Pancreas (tissue), 10 donors: ENCODE results near the gene SLC6A13. TPM values are rescaled to one million over a fixed set of nuclear protein-coding genes. Genes with fewer than 3 reads are reported as not detected.
A peak's percentile ranks its signal among the peaks of the same experiment; 100 is the strongest.

ENCODE experiments used
- ATAC-seq, 4 donors: fragments of 200-7000 bp; cut with Tn5 transposase; one replicate each; pipeline versions ENCODE4 v1.8.0 to v1.9.1; 2020; ENCODE audit warnings: mild to moderate bottlenecking in 4 of 4, moderate library complexity in 4 of 4
- DNase-seq, 6 donors: peaks; one replicate each; pipeline ENCODE4 v3.0.0-alpha.2; 2020
- FAIRE-seq: peaks from 2 replicates; lab custom pipeline; 2012; peaks lifted over from hg19 to GRCh38; lab: Jason Lieb, UNC
- H3K27ac ChIP-seq, 4 donors: fragments of 200-600 bp; sonication (generic); 1 replicate in 3 of 4; 2 replicates in 1 of 4; pipeline versions ENCODE4 v1.5.0 to v1.8.0; 2020
- H3K27me3 ChIP-seq, 4 donors: fragments of 200-600 bp; one replicate each; pipeline ENCODE4 v1.8.0; 2021
- H3K36me3 ChIP-seq, 3 donors: fragments of 200-600 bp; sonication (generic) in 1 of 3; one replicate each; pipeline versions ENCODE4 v1.5.0 to v1.8.0; 2020 to 2021
- H3K4me1 ChIP-seq, 3 donors: fragments of 200-600 bp; one replicate each; pipeline ENCODE4 v1.8.0; 2021
- H3K4me3 ChIP-seq, 4 donors: fragments of 200-600 bp; sonication (generic) in 2 of 4; one replicate each; pipeline versions ENCODE4 v1.5.0 to v1.8.0; 2020 to 2021
- H3K9me3 ChIP-seq, 4 donors: fragments of 200-600 bp; one replicate each; pipeline ENCODE4 v1.8.0; 2021
- WGBS, 2 donors: extraction: QIAGEN DNeasy Blood & Tissue Kit; methylation state at CpG; one replicate each; pipeline ENCODE4 v1.1.7; 2013; 5-methylcytosine and 5-hydroxymethylcytosine counted together
- intact Hi-C, 3 donors: fragments of 100-400 bp; cut with DNase I; formaldehyde crosslinking; loops; one replicate each; pipeline versions ENCODE4 v1.11.1 to v1.14.2; 2022
- polyA plus RNA-seq, 2 donors: library from polyadenylated mRNA; stranded (reverse); fragments of 200-250 nt; gene quantifications; one replicate each; pipeline ENCODE4 v1.2.3, GENCODE V29; 2013
- total RNA-seq, 6 donors: library from RNA; stranded (reverse); fragmentation: NEBNext Ultra II Directional in 4 of 6; extraction: Animal tissue kit (Norgen Biotek cat#: 25700) in 4 of 6; gene quantifications; one replicate each; pipeline versions ENCODE4 v1.2.1 to v1.2.4, GENCODE V29; 2021 to 2023
- TF ChIP-seq, protein P1 (sequence below), 4 donors: fragments of 200-600 bp; sonication (generic) in 3 of 4; IDR thresholded peaks; one replicate each; pipeline versions ENCODE4 v1.5.0 to v1.8.0; 2021; ENCODE audit warnings: antibody characterized with exemption in 4 of 4
- donor health status: healthy with polysubstance abuse.
- donor health status: DM: no; HTN: no; CAD: no; lungs with moderate emphysema.
- donor health status: DM: no; HTN: no; CAD: no.
- donor health status: control.
- donor health status: control.
- donor health status: Bipolar disorder and iron deficiency.
- donor health status: DM: yes; HTN: yes; CAD: no.
- donor health status: DM: no; HTN: no; CAD: no.
- donor health status: DM: no; HTN: no; CAD: no.
- donor health status: DM: yes; HTN: yes; CAD: no.

The SLC6A13 gene
- total and polyA plus RNA-seq, 8 donors, result 0.23 to 0.35 (median 0.29) TPM; not detected in 4

DNA sequence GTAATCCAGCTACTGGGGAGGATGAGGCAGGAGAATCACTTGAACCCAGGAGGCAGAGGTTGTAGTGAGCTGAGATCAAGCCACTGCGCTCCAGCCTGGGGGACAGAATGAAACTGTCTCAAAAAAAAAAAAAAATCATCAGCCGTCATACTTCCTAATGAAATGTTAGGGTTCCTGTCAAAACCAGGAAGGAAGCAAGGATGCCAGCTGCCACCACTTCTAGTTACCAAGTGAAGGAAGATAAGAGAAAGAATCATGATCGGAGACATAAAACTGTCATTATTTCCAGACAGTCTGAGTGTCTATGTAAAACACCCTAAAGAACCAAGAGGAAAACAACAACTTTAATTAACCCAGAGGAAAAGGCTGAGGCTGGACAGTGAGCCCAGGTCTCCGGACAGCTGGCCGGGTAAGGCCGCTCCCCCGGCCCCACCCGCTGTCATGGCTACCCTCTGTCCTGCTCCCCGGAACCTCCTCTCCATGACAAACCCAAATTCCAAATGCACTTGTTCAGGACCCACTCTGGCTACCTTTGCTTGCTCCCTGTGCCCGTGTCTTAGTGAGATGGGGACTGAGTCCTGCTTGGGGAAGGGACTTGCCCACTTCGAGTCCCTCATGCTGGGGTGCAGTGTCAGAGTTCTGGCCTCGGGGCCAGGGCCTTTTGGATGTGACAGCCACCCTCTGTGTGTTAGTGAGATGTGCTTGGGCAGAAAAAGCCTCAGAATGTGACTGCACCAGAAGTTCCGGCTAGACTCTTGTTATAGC, 77.6 kb downstream of the SLC6A13 start:
- TF ChIP-seq, protein P1, sequence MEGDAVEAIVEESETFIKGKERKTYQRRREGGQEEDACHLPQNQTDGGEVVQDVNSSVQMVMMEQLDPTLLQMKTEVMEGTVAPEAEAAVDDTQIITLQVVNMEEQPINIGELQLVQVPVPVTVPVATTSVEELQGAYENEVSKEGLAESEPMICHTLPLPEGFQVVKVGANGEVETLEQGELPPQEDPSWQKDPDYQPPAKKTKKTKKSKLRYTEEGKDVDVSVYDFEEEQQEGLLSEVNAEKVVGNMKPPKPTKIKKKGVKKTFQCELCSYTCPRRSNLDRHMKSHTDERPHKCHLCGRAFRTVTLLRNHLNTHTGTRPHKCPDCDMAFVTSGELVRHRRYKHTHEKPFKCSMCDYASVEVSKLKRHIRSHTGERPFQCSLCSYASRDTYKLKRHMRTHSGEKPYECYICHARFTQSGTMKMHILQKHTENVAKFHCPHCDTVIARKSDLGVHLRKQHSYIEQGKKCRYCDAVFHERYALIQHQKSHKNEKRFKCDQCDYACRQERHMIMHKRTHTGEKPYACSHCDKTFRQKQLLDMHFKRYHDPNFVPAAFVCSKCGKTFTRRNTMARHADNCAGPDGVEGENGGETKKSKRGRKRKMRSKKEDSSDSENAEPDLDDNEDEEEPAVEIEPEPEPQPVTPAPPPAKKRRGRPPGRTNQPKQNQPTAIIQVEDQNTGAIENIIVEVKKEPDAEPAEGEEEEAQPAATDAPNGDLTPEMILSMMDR (IDR thresholded peaks at IDR 0.05), result no peak
- H3K4me1 ChIP-seq, result no peaks in the 10 kb centered on the region
- no peak for ATAC-seq
- intact Hi-C loops, result no loop called here
- WGBS, 2 donors, result 70 to 76% methylated on average over 13 of the region's 13 CpGs
- H3K27ac ChIP-seq, result no peak overlapping the region
- no peaks in the 10 kb centered on the region for H3K9me3 ChIP-seq
- H3K4me3 ChIP-seq, result no peak overlapping the region
- peak in 1 of 6 donors; percentile 20 for DNase-seq
- FAIRE-seq, result no peak
- H3K27me3 ChIP-seq, result no peaks in the 10 kb centered on the region
- no peaks in the 10 kb centered on the region for H3K36me3 ChIP-seq

DNA sequence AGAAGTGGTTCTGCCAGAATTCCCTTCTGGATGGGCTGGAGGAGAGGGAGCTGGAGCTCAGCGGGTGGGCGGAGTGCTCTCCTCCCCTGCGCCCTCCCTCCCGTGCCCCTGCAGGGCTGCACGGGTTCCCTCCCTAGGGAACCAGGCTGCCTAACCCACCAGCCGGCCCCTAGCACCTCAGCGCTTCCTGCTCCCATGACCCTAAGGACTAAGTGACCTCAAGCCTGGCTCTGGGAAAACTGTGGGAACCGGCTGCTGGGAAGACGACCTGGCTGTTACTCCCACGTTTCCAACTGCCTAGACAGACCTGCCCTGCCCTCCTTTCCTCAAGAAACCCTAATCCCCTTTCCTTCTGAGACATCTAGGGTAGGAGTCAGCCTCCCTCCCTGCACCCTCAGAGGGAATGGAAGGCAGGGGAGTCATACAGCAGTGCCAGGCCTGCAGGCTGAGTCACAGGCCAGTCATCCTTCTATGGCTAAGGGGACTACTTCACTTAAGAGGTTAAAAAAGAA, 80.2 kb downstream of the SLC6A13 start:
- no peak for FAIRE-seq
- intact Hi-C loops, result no loop called here
- no peak overlapping the region for H3K4me3 ChIP-seq

DNA sequence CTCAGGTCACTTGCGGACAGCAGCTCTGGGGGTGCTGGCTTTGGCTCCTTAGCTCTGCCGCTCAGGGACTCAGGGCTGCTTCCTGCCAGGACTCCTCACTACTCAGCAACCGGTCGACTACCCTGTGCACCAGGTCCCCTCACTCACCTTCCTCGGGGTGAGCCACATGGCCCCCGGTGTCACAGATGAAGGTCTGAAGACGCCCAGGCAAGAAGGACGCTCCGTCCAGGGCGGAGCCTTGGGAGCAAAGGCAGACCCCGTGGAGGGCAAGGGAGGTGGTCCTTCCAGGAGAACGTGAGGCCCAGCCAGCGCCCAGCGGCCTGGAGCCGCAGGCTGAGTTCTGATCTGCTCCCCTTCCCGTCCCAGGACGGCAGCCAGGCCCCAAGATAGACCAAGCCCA, 80.7 kb downstream of the SLC6A13 start:
- ATAC-seq, result no peak
- H3K36me3 ChIP-seq, result no peaks in the 10 kb centered on the region
- H3K4me1 ChIP-seq, result no peaks in the 10 kb centered on the region
- DNase-seq, result peak in 2 of 6 donors; percentile 22 to 50
- H3K27me3 ChIP-seq, result no peaks in the 10 kb centered on the region
- TF ChIP-seq, protein P1 (IDR thresholded peaks at IDR 0.05), result no peak
- H3K27ac ChIP-seq, result no peak overlapping the region
- H3K4me3 ChIP-seq, result no peak overlapping the region
- FAIRE-seq, result no peak
- 76 to 86% methylated on average over 17 of the region's 17 CpGs for WGBS, 2 donors
- intact Hi-C loops, result no loop called here
- no peaks in the 10 kb centered on the region for H3K9me3 ChIP-seq

More for the DNA sequence above, 80.2 kb downstream of the SLC6A13 start:
- no peaks in the 10 kb centered on the region for H3K36me3 ChIP-seq
- no peaks in the 10 kb centered on the region for H3K27me3 ChIP-seq
- peak in 2 of 6 donors; percentile 11 to 31 for DNase-seq
- H3K9me3 ChIP-seq, result no peaks in the 10 kb centered on the region
- 65 to 79% methylated on average over 6 to 10 of the region's 10 CpGs for WGBS, 2 donors
- H3K27ac ChIP-seq, result no peak overlapping the region
- H3K4me1 ChIP-seq, result no peaks in the 10 kb centered on the region
- ATAC-seq, result no peak
- TF ChIP-seq, protein P1 (IDR thresholded peaks at IDR 0.05), result no peak

DNA sequence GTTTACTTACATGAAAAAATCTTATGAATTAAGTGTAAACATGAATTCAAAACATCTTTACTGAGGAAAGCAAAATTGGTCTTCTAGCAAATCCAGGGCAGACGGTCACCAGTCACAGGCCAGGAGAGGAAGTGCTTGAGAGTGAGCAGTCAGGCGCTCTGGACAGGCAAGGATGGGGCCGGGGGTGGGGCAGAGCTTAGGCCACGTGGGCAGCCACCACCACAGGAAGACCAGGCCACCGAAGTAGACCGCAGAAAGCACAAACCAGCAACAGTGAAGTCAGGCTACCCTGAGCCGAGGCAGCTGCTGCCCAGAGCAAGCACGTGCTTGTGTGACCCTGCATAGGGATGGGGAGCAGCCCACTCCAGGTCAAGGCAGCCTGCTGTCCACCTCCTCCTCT, 82.2 kb downstream of the SLC6A13 start:
- no peaks in the 10 kb centered on the region for H3K36me3 ChIP-seq
- DNase-seq (peak in 2 of 6 donors; percentile 23 to 42), ATAC-seq (peak in 2 of 4 donors; percentile 40 to 79), FAIRE-seq (no peak)
- no peak overlapping the region for H3K27ac ChIP-seq
- H3K9me3 ChIP-seq, result no peaks in the 10 kb centered on the region
- intact Hi-C loops, result no loop called here
- no peaks in the 10 kb centered on the region for H3K27me3 ChIP-seq
- H3K4me1 ChIP-seq, result no peaks in the 10 kb centered on the region
- 67 to 68% methylated on average over 8 of the region's 8 CpGs for WGBS, 2 donors
- TF ChIP-seq, protein P1 (IDR thresholded peaks at IDR 0.05), result no peak
- H3K4me3 ChIP-seq, result no peak overlapping the region

DNA sequence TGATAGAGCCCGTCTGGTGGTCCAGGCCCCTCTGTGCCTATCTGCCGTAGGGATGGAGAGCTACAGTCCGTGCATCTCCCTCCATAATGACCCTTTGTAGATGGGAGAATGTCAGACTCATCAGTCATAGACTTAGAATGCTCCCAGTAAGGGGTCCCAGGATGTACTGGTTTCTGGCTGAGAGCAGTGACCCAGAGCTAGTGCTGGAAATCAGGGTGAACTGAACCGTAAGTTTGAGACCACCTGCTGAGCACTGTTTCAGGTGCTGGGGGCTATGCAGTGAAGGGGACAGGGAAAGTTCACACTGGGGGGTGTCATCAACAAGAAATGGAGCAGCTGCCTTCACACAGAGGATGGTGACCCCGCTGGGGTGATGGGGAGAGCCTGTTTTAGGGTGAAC, 82.8 kb downstream of the SLC6A13 start:
- intact Hi-C loops, result no loop called here
- 70 to 78% methylated on average over 5 of the region's 5 CpGs for WGBS, 2 donors

More for the DNA sequence above, 82.8 kb downstream of the SLC6A13 start:
- DNase-seq, result peak in 1 of 6 donors; percentile 11
- H3K36me3 ChIP-seq, result no peaks in the 10 kb centered on the region
- ATAC-seq, result no peak
- no peaks in the 10 kb centered on the region for H3K4me1 ChIP-seq
- no peak overlapping the region for H3K4me3 ChIP-seq
- no peak for FAIRE-seq
- TF ChIP-seq, protein P1 (IDR thresholded peaks at IDR 0.05), result no peak
- no peaks in the 10 kb centered on the region for H3K9me3 ChIP-seq
- no peaks in the 10 kb centered on the region for H3K27me3 ChIP-seq
- H3K27ac ChIP-seq, result no peak overlapping the region
